ENCODE data around the gene RNF8.
A peak's percentile ranks its signal among the peaks of the same experiment; 100 is the strongest.

Gene RNF8

DNA sequence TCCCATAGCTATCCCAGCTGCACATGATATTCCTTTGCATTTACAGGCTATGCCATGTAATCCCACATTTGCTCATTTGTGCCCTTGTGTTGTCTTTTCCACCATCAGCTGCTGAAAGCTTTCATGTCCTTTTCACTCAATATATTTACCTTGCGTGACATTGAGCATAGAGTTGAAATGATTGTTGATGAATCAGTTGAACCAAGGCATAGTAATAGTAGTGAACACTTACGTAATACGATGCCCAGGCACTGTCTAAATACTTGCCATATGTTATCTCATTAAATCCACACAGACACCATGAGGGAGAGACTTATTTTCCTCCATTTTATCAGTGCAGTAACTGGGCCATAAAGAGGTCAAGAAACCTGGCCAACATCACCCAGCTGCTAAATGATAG is 13.1 kb downstream of the RNF8 start:
- peaks cover 7% of the 10 kb centered on the region for H3K36me3 ChIP-seq

DNA sequence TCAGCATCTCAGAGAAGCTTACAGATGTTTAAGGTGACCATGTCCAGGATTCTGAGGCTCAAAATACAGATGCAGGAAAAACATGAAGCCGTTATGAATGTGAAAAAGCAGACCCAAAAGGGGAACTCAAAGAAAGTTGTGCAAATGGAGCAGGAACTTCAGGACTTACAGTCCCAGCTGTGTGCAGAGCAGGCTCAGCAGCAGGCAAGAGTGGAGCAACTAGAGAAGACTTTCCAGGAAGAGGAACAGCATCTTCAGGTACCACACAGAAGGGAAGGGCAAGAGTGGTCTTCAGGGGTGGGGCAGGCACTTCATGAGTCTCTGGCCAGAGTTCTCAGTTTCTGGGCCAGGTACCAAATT is 15.2 kb downstream of the RNF8 start:
- H3K4me3 ChIP-seq (ENCODE audit: low read depth in 1 of 2, low read length in 1 of 2), result no peak overlapping the region
- H3K27ac ChIP-seq, result peak overlapping the region; percentile 37
- TF ChIP-seq, protein P1, sequence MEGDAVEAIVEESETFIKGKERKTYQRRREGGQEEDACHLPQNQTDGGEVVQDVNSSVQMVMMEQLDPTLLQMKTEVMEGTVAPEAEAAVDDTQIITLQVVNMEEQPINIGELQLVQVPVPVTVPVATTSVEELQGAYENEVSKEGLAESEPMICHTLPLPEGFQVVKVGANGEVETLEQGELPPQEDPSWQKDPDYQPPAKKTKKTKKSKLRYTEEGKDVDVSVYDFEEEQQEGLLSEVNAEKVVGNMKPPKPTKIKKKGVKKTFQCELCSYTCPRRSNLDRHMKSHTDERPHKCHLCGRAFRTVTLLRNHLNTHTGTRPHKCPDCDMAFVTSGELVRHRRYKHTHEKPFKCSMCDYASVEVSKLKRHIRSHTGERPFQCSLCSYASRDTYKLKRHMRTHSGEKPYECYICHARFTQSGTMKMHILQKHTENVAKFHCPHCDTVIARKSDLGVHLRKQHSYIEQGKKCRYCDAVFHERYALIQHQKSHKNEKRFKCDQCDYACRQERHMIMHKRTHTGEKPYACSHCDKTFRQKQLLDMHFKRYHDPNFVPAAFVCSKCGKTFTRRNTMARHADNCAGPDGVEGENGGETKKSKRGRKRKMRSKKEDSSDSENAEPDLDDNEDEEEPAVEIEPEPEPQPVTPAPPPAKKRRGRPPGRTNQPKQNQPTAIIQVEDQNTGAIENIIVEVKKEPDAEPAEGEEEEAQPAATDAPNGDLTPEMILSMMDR (IDR thresholded peaks at IDR 0.05), result no peak
- peaks cover 13% of the 10 kb centered on the region for H3K36me3 ChIP-seq
- H3K27me3 ChIP-seq, result no peaks in the 10 kb centered on the region
- H3K4me1 ChIP-seq (ENCODE audit: control insufficient read depth in 1 of 2, insufficient read depth in 1 of 2, low read depth in 1 of 2, low read length in 1 of 2), result peaks cover 11 to 12% of the 10 kb centered on the region in 2 experiments
- H3K9me3 ChIP-seq, result no peaks in the 10 kb centered on the region

More for the DNA sequence above, 13.1 kb downstream of the RNF8 start:
- Histone ChIP-seq H3K27me3 (no peaks in the 10 kb centered on the region), H3K4me3 (ENCODE audit: low read depth in 1 of 2, low read length in 1 of 2) (no peak overlapping the region), H3K27ac (no peak overlapping the region), H3K4me1 (ENCODE audit: control insufficient read depth in 1 of 2, insufficient read depth in 1 of 2, low read depth in 1 of 2, low read length in 1 of 2) (peaks cover 11 to 12% of the 10 kb centered on the region in 2 experiments), H3K9me3 (no peaks in the 10 kb centered on the region)
- TF ChIP-seq, protein P1 (IDR thresholded peaks at IDR 0.05), result no peak

DNA sequence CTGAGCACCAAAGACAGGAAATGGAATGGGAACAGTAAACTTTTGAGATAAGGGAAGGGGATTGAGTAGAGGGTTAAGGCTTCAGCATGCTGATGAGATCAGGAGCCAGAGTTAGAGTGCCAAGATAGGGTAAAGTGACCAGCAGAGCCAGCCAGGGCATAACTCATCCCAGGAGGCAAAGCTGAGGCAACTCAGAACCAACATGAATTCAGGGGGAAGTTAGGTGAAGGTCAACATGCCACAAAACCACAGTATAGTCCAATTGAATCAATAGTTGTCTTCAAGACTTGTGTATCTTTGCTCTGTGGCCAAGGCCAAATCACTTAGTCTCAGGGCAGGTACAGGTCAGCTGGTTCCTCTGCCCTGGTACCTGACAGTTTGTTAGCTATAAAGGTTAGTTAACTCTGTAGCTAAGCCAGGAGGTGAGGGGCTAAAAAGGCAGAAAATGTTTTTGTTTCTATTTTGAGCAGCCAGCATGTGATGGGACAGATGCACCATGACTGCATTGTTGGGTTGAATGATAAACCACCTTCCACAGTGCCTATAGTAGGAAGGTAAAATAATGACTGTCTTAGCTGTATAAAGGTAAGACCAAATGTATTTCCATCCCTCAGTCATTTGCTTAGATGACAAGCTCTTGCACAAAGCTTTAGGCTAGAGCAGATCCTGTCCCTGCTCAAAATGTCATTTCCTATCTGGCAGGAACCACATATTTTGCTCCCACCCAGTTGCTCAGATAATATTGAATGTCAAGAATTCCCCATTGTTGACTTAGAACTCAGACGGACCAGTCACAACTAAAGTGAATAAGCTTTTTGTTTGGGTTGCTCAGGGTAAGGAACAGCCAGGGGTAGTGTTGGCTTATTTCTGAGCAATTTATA is 15.8 kb downstream of the RNF8 start:
- H3K27ac ChIP-seq, result peak overlapping the region; percentile 37
- H3K4me1 ChIP-seq (ENCODE audit: control insufficient read depth in 1 of 2, insufficient read depth in 1 of 2, low read depth in 1 of 2, low read length in 1 of 2), result peaks cover 11 to 12% of the 10 kb centered on the region in 2 experiments
- H3K9me3 ChIP-seq, result no peaks in the 10 kb centered on the region
- no peak overlapping the region for H3K4me3 ChIP-seq (ENCODE audit: low read depth in 1 of 2, low read length in 1 of 2)
- peaks cover 13% of the 10 kb centered on the region for H3K36me3 ChIP-seq
- no peaks in the 10 kb centered on the region for H3K27me3 ChIP-seq
- TF ChIP-seq, protein P1 (IDR thresholded peaks at IDR 0.05), result no peak

DNA sequence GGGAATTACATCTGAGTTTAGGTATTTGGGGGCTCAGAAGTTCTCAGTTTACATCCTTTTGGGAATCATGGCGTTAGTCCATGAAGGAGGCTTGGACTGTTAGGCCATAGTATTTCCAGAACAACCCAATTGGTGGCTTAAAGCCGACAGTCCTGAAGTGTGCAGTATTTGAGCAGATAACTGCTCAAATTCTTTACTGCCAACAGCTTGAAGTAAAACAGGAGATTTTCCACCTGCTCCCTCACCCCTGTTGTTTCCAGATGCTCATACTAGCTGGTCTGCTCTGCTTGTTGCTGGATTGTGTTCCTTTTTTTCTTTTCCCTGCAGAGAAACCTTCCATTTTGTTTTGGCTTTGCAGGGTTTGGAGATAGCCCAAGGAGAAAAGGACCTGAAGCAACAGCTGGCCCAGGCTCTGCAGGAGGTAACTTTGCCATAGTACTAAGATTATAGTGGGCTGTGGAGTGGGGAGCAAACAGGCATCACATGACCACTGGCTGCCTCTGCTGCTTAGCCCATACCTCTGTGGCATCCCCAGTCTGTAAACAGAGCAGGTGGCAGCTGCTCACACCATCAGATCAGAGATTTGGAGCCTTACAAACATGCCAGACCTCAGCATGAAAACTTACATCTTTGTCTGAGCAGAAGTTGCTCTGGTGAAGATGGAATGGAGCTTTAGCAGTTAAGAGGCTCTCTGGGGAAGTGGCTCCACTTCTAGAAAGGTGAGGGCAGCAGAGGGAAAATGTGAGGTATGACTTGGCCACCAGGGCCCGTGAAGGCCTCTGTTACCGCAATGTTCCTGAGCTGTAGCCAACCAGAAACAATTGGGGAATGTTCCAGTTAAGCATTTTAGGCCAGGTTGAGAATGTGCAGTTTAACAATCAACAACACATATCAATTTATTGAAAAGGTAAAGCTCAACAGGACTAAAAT is 17.6 kb downstream of the RNF8 start:
- peaks cover 11 to 12% of the 10 kb centered on the region in 2 experiments for H3K4me1 ChIP-seq (ENCODE audit: control insufficient read depth in 1 of 2, insufficient read depth in 1 of 2, low read depth in 1 of 2, low read length in 1 of 2)
- peaks cover 21% of the 10 kb centered on the region for H3K36me3 ChIP-seq
- H3K9me3 ChIP-seq, result no peaks in the 10 kb centered on the region
- no peak overlapping the region for H3K4me3 ChIP-seq (ENCODE audit: low read depth in 1 of 2, low read length in 1 of 2)
- no peak overlapping the region for H3K27ac ChIP-seq
- TF ChIP-seq, protein P1 (IDR thresholded peaks at IDR 0.05), result no peak
- no peaks in the 10 kb centered on the region for H3K27me3 ChIP-seq

DNA sequence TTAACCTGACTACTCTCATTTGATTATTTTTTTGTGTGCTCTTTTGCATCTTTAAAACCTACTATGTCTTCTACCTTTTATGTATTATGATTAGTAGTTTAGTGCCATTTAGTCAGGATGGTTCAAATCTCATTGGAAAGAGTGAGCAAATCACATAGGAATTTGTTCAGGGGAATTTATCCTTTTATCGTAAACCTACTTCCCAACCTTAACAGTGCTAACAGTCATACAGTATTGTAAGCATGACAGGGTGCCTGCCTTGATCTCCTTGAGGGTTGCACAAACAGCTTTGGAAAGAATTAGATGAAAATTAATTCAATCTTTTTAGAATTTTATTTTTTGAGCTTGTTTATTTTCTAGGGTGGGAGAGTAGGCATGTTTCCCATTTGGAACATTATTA is 18.3 kb downstream of the RNF8 start:
- Histone ChIP-seq H3K9me3 (no peaks in the 10 kb centered on the region), H3K4me1 (ENCODE audit: control insufficient read depth in 1 of 2, insufficient read depth in 1 of 2, low read depth in 1 of 2, low read length in 1 of 2) (peaks cover 11 to 12% of the 10 kb centered on the region in 2 experiments), H3K4me3 (ENCODE audit: low read depth in 1 of 2, low read length in 1 of 2) (no peak overlapping the region), H3K27me3 (no peaks in the 10 kb centered on the region), H3K36me3 (peaks cover 21% of the 10 kb centered on the region), H3K27ac (no peak overlapping the region)
- TF ChIP-seq, protein P1 (IDR thresholded peaks at IDR 0.05), result no peak
